M059J (cell line): Measurements from ENCODE around the gene C15orf61. TPM values are rescaled to one million over a fixed set of nuclear protein-coding genes. Genes with fewer than 3 reads are reported as not detected.

ENCODE experiments used
- DNase-seq: peaks from one replicate; pipeline ENCODE4 v3.0.0-alpha.2; 2012; ENCODE audit warnings: low read depth
- total RNA-seq: library from RNA; depleted of rRNA; stranded (reverse); fragments of >200 nt; shearing (Covaris generic); gene quantifications from 2 replicates; pipeline ENCODE4 v1.2.3, GENCODE V29; 2014; rRNA removed

Gene C15orf61
- 2.9 and 4.1 TPM in 2 replicates for total RNA-seq

GRCh38 chr15:67521029-67521782 lies at the start of gene C15orf61:
TSS of gene C15orf61 (plus strand) at chr15:67521131. CDS start at chr15:67521249, 118 bp downstream.
- DNase-seq, result peak; percentile 73

GRCh38 chr15:67472957-67473356 lies 48.0 kb upstream of the C15orf61 start:
- DNase-seq, result peak; percentile 61

- no peak for DNase-seq
Observed at GRCh38 chr15:67474405-67475110, 46.4 kb upstream of the C15orf61 start.

- DNase-seq, result no peak
Observed at GRCh38 chr15:67479781-67480505, 41.0 kb upstream of the C15orf61 start.

- DNase-seq, result no peak
Observed at GRCh38 chr15:67480741-67481140, 40.2 kb upstream of the C15orf61 start.

- no peak for DNase-seq
Observed at GRCh38 chr15:67481680-67482079, 39.3 kb upstream of the C15orf61 start.

- DNase-seq, result no peak
Observed at GRCh38 chr15:67495585-67495984, 25.3 kb upstream of the C15orf61 start.

- peak; percentile 57 for DNase-seq
Observed at GRCh38 chr15:67501177-67501835, 19.6 kb upstream of the C15orf61 start.

- no peak for DNase-seq
Observed at GRCh38 chr15:67501836-67502461, 19.0 kb upstream of the C15orf61 start.

GRCh38 chr15:67504056-67504455 lies 16.9 kb upstream of the C15orf61 start:
- no peak for DNase-seq

GRCh38 chr15:67504796-67505195 lies 16.1 kb upstream of the C15orf61 start:
- no peak for DNase-seq

GRCh38 chr15:67505675-67506572 lies 15.0 kb upstream of the C15orf61 start:
- no peak for DNase-seq

GRCh38 chr15:67506775-67507747 lies 13.9 kb upstream of the C15orf61 start:
- no peak for DNase-seq

- DNase-seq, result no peak
Observed at GRCh38 chr15:67508407-67508806, 12.5 kb upstream of the C15orf61 start.

- DNase-seq, result no peak
Observed at GRCh38 chr15:67509918-67510317, 11.0 kb upstream of the C15orf61 start.

GRCh38 chr15:67510597-67511190 lies 10.2 kb upstream of the C15orf61 start:
- DNase-seq, result peak; percentile 74

GRCh38 chr15:67511606-67512005 lies 9.3 kb upstream of the C15orf61 start:
- DNase-seq, result peak; percentile 46

GRCh38 chr15:67512140-67512539 lies 8.8 kb upstream of the C15orf61 start:
- DNase-seq, result peak; percentile 60
